Panc1 (cell line): ENCODE measurements around the gene DCANP1. TPM values are rescaled to one million over a fixed set of nuclear protein-coding genes. Genes with fewer than 3 reads are reported as not detected.

ENCODE experiments used
- ATAC-seq: fragments of 200-7000 bp; cut with Tn5 transposase; 2 replicates; pipeline ENCODE4 v1.9.1; 2020; ENCODE audit warnings: mild to moderate bottlenecking, moderate library complexity
- BruUV-seq: library from RNA; stranded (reverse); fragments of 400-500 nt; replicated peaks from 2 replicates; lab custom pipeline; 2021; lab: Mats Ljungman, UMichigan
- CTCF ChIA-PET: fragments of 300-600 bp; sonication (Branson Sonifier 250); formaldehyde crosslinking; loops from one replicate; lab custom pipeline; 2022; ENCODE audit warnings: antibody characterized with exemption; lab: Charles Lee
- POLR2A ChIA-PET: fragments of 300-600 bp; sonication (Branson Sonifier 250); formaldehyde crosslinking; loops from one replicate; lab custom pipeline; 2022; ENCODE audit warnings: antibody characterized with exemption; lab: Charles Lee
- DNase-seq: peaks from one replicate; pipeline ENCODE4 v3.0.0-alpha.2; 2010; ENCODE audit warnings: low read depth, low spot score
- H3K27ac ChIP-seq: 2 replicates; pipeline ENCODE4 v1.5.1; 2011; ENCODE audit warnings: mild to moderate bottlenecking, low read length, inconsistent platforms
- H3K27me3 ChIP-seq: fragments of 200-500 bp; sonication (Bioruptor generic); 2 replicates; pipeline ENCODE4 v1.6.0; 2014; ENCODE audit warnings: low read length, inconsistent platforms; ENCODE audit not compliant: control insufficient read depth, insufficient read depth
- H3K36me3 ChIP-seq: fragments of 200-500 bp; sonication (Bioruptor generic); 2 replicates; pipeline ENCODE4 v1.5.1; 2014; ENCODE audit warnings: inconsistent platforms, mild to moderate bottlenecking, low read length, moderate library complexity; ENCODE audit not compliant: control insufficient read depth, insufficient read depth
- H3K4me1 ChIP-seq: 2 replicates; pipeline ENCODE4 v1.5.1; 2011; ENCODE audit warnings: inconsistent platforms, mild to moderate bottlenecking, low read length, moderate library complexity; ENCODE audit not compliant: control insufficient read depth, insufficient read depth
- H3K4me3 ChIP-seq, 2 experiments: 2 replicates each; pipeline ENCODE4 v1.5.1; 2011 to 2012; ENCODE audit warnings: low read depth in 2 of 2, low read length in 2 of 2, mild to moderate bottlenecking in 2 of 2, inconsistent platforms in 1 of 2, moderate library complexity in 1 of 2
- H3K9me3 ChIP-seq: fragments of 200-500 bp; sonication (Bioruptor generic); 2 replicates; pipeline ENCODE4 v1.5.1; 2014; ENCODE audit warnings: low read depth, mild to moderate bottlenecking, inconsistent platforms, low read length, moderate library complexity; ENCODE audit not compliant: control insufficient read depth, insufficient read depth
- CTCF ChIP-seq: fragments of 450-650 bp; IDR thresholded peaks from 2 replicates; pipeline ENCODE4 v1.5.1; 2017; ENCODE audit warnings: mild to moderate bottlenecking
- POLR2AphosphoS5 ChIP-seq: IDR thresholded peaks from 2 replicates; pipeline ENCODE4 v1.6.1; 2012; ENCODE audit warnings: mild to moderate bottlenecking, low read depth, low read length, moderate library complexity
- REST ChIP-seq, 2 experiments: IDR thresholded peaks; 2 replicates each; pipeline ENCODE4 v1.6.1; 2011 to 2012; ENCODE audit warnings: low read depth in 2 of 2, control low read depth in 1 of 2, low read length in 1 of 2, mild to moderate bottlenecking in 1 of 2, moderate library complexity in 1 of 2; ENCODE audit not compliant: insufficient read depth in 1 of 2
- SIN3A ChIP-seq: IDR thresholded peaks from 2 replicates; pipeline ENCODE4 v1.6.1; 2012; ENCODE audit warnings: low read depth, mild to moderate bottlenecking, low read length, moderate library complexity, borderline replicate concordance; ENCODE audit not compliant: insufficient read depth
- TCF7L2 ChIP-seq: IDR thresholded peaks from 2 replicates; pipeline ENCODE4 v1.6.1; 2011; ENCODE audit warnings: mild to moderate bottlenecking, low read depth, low read length, inconsistent platforms
- in situ Hi-C: cut with HindIII; loops from 2 replicates; pipeline ENCODE4 v1.10.0; 2016; ENCODE audit warnings: low sequenced_read_pairs, low pct_unique_long_range_greater_than_20kb
- intact Hi-C: fragments of 100-400 bp; cut with micrococcal nuclease; formaldehyde crosslinking; loops from one replicate; pipeline ENCODE4 v1.10.0; 2022; ENCODE audit not compliant: unreplicated experiment
- total RNA-seq: library from RNA; stranded (reverse); gene quantifications from one replicate; pipeline ENCODE4 v1.2.1, GENCODE V29; 2021; ENCODE audit not compliant: unreplicated experiment

DCANP1 gene
- total RNA-seq, 1 experiment from 2014 or later = not detected

GRCh38 chr5:135446615-135447014 lies 533 bp downstream of the DCANP1 start:
- H3K36me3 ChIP-seq = no peaks in the 10 kb centered on the region
- peaks cover 2% of the 10 kb centered on the region; the same call in 1 of the 2 replicates for H3K27me3 ChIP-seq
- no peak for ATAC-seq
- ChIA-PET CTCF (interaction anchor here (1.3 kb wide), 1 partner anchor 11 kb away, joined by 7 read pairs; no protein-coding TSS in a partner anchor), POLR2A (interaction anchor here (0.5 kb wide), 1 partner anchor 11 kb away, joined by 3 read pairs; no protein-coding TSS in a partner anchor)
- intact Hi-C loops = no loop called here
- in situ Hi-C loops = no loop called here
- TF ChIP-seq CTCF = no peak
- no peak for TF ChIP-seq SIN3A
- no peak for TF ChIP-seq POLR2AphosphoS5
- no peak for TF ChIP-seq TCF7L2
- TF ChIP-seq REST (IDR thresholded peaks at IDR 0.05; ENCODE audit: insufficient read depth in 1 of 2, low read depth in 2 of 2, low read length in 1 of 2) = no peak
- no peak for DNase-seq
- H3K4me3 ChIP-seq = no peak overlapping the region
- BruUV-seq = no TSS peak
- no peaks in the 10 kb centered on the region for H3K9me3 ChIP-seq
- no peaks in the 10 kb centered on the region for H3K4me1 ChIP-seq
- no peak overlapping the region for H3K27ac ChIP-seq

- no TSS peak for BruUV-seq
- DNase-seq (no peak), ATAC-seq (no peak)
- no peak overlapping the region for H3K4me3 ChIP-seq
- H3K4me1 ChIP-seq = no peaks in the 10 kb centered on the region
- POLR2A ChIA-PET = interaction anchor here (0.5 to 0.6 kb wide), 2 partner anchors 11 to 123 kb away, joined by 3 read pairs; no protein-coding TSS in a partner anchor
- intact Hi-C loops = no loop called here
- no peaks in the 10 kb centered on the region for H3K9me3 ChIP-seq
- peaks cover 2% of the 10 kb centered on the region; the same call in 1 of the 2 replicates for H3K27me3 ChIP-seq
- CTCF ChIA-PET = interaction anchor here (1.3 kb wide), 1 partner anchor 11 kb away, joined by 7 read pairs; no protein-coding TSS in a partner anchor
- TF ChIP-seq SIN3A (no peak), POLR2AphosphoS5 (no peak)
- in situ Hi-C loops = no loop called here
- H3K36me3 ChIP-seq = no peaks in the 10 kb centered on the region
- H3K27ac ChIP-seq = no peak overlapping the region
Observed at GRCh38 chr5:135446206-135446605, 942 bp downstream of the DCANP1 start.
